Skin epidermis (tissue), 12 donors: ENCODE measurements around the gene SLC44A1.

Experiments used
- H3K27ac ChIP-seq, 21 experiments: fragments of 200-600 bp; sonication (generic) in 11 of 21; one replicate each; pipeline ENCODE4 v1.5.0; 2020; ENCODE audit warnings: mild to moderate bottlenecking in 3 of 21, inconsistent platforms in 2 of 21, moderate library complexity in 2 of 21
- H3K4me3 ChIP-seq, 7 experiments: fragments of 200-600 bp; sonication (generic) in 2 of 7; one replicate each; pipeline ENCODE4 v1.5.0; 2020; ENCODE audit warnings: inconsistent platforms in 2 of 7, mild to moderate bottlenecking in 2 of 7, moderate library complexity in 1 of 7

The SLC44A1 gene

DNA sequence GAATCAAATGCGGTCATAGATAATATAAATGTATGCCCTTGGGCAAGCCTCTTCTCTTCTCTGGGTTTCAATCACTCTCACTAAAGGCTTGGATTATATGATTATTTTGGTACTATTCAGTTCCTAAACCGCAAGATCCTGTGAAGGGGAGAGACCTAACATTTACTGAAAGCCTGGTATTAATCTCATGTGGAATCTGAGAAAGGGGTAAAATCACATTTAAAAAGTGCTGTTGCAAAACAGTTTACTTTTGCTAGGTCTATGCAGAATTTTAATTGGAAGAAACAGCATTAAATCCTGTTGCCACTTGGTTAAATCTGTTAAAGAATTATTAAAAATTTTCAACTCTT, 50.7 kb downstream of the SLC44A1 start:
- Histone ChIP-seq H3K4me3 (no peak overlapping the region), H3K27ac (peak overlapping the region in 3 of 21 experiments; percentile 12 to 85 (median 70))

- H3K4me3 ChIP-seq: no peak overlapping the region
- H3K27ac ChIP-seq: peak overlapping the region in 17 of 21 experiments; percentile 20 to 85 (median 64)
These were observed 51.5 kb downstream of the SLC44A1 start for GRCh38 chr9:105295986-105296385.

- no peak overlapping the region for H3K4me3 ChIP-seq
- peak overlapping the region in 18 of 21 experiments; percentile 20 to 85 (median 63) for H3K27ac ChIP-seq
These were observed 52.0 kb downstream of the SLC44A1 start for GRCh38 chr9:105296445-105296844.

- no peak overlapping the region for H3K4me3 ChIP-seq
- H3K27ac ChIP-seq: peak overlapping the region in 18 of 21 experiments; percentile 37 to 85 (median 69)
These were observed 52.4 kb downstream of the SLC44A1 start for GRCh38 chr9:105296877-105297287.

DNA sequence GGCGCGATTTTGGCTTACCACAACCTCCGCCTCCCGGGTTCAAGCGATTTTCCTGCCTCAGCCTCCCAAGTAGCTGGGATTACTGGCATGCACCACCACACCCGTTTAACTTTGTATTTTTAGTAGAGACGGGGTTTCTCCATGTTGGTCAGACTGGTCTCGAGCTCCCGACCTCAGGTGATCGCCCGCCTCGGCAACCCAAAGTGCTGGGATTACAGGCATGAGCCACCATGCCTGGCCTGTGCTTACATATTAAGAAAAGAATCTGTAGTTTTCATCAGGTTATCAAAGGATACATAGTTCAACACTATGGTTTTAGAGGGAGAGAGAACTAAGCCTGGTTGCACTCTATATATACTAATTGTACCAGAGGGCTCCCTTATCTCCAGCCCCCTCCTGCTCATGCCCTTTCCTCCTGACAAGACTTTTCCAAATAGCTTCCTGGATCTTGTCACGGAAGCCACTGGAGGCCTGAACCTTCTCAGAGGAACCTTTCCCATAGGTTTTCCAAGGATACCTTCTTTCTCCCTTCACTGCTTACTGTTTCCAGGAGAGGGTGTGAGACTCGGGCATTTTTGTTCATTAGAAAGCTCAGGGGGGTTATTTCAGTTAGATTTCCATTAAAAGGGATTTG, 53.1 kb downstream of the SLC44A1 start:
- Histone ChIP-seq H3K4me3 (no peak overlapping the region), H3K27ac (peak overlapping the region in 19 of 21 experiments; percentile 37 to 85 (median 68))

DNA sequence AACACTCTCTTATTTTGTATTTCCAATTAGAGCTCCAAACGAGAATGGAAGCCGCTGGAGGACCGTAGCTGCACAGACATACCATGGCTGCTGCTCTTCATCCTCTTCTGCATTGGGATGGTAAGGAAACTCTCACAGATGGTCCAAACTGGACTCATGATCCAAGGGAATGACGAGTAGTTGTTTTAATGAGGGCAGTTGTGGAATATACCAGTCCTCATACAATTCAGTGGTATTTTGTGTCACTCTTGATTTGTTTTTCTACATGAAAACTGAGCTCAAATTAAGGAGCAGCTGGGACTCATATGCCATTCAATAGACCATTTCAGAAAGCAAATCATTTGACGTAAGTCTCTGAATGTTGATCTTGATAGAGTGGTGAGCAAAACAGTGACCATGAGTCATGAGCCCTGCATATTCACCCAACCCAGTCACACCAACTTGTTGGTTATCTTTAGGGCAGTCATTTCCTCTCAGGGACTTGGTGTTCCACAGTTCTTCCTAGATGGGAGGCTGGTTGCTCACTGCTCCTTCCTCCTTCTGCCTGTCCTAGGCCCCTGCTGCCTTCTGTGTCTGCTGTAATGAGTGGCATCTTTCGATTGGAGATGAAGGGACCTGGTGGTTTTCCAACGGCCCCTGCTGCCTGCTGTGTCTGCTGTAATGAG, 54.9 kb downstream of the SLC44A1 start:
- Histone ChIP-seq H3K4me3 (no peak overlapping the region), H3K27ac (peak overlapping the region in 14 of 21 experiments; percentile 20 to 85 (median 50))

DNA sequence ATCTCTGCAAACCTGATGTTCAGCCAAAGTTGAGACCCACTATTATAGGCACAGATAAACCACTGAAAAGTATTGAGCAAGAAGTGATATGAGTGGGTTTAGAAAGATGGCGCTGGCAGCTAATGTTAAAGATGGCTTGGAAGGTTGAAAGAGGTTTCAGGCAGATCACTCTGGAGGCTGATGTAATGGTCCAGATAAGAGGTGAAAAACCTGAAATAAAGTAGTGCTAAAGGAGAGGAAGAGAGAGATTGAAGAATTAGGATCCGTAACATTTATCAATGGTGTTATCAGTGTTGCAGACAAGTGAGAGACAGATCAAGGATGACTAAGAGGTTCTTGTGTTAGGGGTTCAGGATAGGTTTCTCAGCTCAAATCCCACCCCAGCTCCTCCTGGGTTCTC, 58.3 kb downstream of the SLC44A1 start:
- no peak overlapping the region for H3K27ac ChIP-seq
- no peak overlapping the region for H3K4me3 ChIP-seq

DNA sequence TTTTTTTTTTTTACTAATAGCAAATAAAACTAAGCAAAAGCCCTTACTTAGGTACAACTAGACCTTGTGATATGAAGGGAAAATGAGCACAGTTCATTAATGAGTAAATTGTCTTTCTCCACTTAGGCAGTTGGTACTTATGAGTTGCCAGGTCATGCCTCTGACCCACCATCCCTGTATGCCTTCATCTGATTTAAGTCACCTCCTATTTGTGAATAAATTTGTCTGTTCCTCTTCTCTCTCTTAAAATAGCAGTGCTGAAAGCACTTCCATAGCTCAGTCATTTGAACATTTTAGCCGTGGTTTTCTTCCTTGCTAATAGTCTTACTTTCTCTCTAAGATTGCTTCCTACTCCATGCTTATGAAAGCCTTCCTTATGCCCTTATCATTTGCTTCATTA, 61.4 kb downstream of the SLC44A1 start:
- Histone ChIP-seq H3K27ac (peak overlapping the region in 1 of 21 experiments; percentile 13), H3K4me3 (no peak overlapping the region)

DNA sequence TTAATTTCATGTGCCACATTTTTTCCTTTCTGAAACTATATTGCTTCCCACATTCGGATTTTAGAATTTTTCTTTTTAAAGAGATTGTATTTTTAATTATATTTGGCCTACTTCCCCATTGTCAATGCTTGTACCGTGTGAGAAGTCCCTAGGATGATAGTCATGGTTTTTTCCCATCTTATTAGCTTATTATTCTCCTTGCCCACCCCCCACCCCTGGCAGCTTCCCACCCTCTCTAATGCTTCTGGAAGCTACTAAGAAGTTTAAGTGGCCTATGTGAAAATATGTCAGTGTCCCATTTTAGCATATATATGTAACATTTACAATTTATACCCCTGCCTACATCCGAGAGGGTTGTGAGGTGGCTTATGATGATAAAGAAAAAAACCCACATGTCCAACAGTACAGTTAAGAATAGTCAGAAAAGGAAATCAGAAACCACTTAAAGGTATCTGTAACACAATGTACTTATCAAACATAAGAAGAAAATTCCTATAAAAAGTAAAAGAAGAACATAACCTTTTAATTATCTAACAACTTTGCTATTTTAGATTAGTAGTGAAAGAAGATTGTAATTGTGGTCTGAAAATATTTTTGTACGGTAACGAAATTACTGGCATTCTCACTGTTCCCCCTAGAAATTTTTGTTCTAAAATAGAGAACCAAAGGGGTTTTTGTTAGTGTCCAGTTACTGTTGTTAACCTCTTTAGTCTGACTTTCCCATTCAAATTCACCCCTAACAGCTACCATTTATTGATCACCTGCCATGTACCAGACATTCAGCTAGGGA, 62.1 kb downstream of the SLC44A1 start:
- Histone ChIP-seq H3K27ac (peak overlapping the region in 1 of 21 experiments; percentile 13), H3K4me3 (no peak overlapping the region)

- no peak overlapping the region for H3K4me3 ChIP-seq
- no peak overlapping the region for H3K27ac ChIP-seq
These were observed 63.2 kb downstream of the SLC44A1 start for GRCh38 chr9:105307591-105308130.

DNA sequence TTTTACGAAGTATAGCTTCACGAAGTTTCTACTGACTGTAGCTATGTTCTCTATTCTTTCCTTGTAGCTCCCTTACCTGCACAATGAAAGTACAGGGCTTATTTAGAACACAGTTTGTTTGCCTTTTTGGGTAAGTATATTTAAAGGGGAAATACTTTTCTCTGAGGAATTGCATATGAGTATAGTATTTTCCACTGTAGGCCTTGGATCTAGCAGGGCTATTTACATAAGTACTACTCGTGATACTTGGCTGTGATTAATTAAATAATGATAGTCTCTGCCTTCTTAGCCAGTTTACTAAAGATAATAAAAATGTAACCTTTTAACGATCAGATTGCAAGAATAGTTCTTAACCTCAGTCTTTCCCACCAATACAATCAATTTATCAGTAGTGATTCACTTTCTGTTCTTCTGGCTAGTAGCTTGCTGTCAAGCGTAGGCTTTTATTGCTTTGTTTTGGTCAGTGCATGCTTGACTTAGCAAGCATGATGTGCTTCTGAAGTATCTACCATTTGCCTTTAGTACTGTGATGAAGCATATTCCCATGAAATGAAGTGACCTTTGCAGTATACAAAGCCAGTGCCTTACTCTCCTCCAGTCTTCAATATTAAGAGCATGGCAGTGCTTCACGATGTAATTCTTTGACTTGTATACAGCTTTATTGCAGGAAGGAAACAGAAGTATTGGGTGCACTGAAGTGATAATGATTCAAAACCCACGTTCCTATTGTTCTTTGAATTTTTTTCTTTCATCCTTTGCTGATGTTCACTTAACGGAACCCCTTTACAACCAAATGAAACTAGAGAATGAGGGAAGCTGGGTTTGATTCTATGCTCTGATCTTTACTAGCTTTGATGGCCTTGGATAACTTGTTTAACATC, 64.2 kb downstream of the SLC44A1 start:
- H3K4me3 ChIP-seq: no peak overlapping the region
- H3K27ac ChIP-seq: peak overlapping the region in 2 of 21 experiments; percentile 6 to 12

DNA sequence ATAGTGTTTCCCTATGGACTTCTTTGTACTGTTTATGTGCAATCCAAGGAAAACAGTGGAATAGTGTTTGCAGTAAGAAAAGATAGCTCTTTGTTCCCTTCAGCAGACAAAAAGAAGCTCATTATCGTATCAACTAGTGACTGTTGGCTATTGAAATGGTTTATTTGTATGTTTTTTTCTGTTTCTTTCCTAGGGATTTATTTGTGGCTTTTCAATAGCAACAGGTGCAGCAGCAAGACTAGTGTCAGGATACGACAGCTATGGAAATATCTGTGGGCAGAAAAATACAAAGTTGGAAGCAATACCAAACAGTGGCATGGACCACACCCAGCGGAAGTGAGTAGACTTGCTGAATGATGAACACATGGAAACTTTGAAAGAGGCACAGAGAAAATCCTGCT, 65.1 kb downstream of the SLC44A1 start:
- peak overlapping the region in 4 of 21 experiments; percentile 0 to 14 (median 9) for H3K27ac ChIP-seq
- no peak overlapping the region for H3K4me3 ChIP-seq

DNA sequence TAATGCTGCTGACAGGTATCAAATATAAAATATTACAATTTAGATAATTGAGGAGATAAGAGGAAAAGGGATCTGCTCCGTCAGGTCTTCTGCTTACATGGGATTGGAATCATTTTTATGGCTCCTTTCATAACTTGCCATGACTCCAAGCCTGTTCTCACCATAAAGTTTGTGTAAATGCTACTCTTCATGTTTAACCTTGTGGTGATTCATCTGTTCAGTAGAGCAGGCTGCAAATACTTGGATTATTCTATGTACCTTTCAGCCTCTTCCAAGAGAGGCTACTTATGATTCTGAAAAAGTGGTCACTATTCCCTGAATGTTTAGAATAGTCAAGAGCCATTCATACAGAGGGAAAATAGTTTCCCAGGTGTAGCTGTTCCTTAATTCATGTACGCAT, 66.9 kb downstream of the SLC44A1 start:
- H3K4me3 ChIP-seq: no peak overlapping the region
- no peak overlapping the region for H3K27ac ChIP-seq

GRCh38 chr9:105313238-105313637, 68.8 kb downstream of the SLC44A1 start:
- Histone ChIP-seq H3K4me3 (no peak overlapping the region), H3K27ac (no peak overlapping the region)

DNA sequence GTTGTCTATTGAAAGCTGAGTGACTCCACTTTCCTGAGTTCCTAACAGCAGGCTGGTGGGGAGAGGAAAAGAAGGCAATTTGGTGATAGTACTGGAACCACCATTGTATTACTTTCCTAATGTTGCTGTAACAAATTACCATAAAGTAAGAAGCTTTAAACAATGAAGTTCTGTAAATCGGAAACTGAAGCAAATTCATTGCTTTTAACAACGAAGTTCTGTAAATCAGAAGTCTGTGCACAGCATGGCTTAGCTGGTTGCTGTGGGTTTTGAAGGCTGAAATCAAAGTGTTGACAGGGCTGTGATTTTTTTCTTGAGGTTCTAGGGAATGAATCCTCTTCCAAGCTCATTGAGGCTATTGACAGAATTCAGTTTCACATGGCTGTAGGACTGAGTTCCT, 72.3 kb downstream of the SLC44A1 start:
- no peak overlapping the region for H3K4me3 ChIP-seq
- H3K27ac ChIP-seq: no peak overlapping the region

- H3K4me3 ChIP-seq: no peak overlapping the region
- H3K27ac ChIP-seq: no peak overlapping the region
These were observed 74.3 kb downstream of the SLC44A1 start for GRCh38 chr9:105318729-105319191.

DNA sequence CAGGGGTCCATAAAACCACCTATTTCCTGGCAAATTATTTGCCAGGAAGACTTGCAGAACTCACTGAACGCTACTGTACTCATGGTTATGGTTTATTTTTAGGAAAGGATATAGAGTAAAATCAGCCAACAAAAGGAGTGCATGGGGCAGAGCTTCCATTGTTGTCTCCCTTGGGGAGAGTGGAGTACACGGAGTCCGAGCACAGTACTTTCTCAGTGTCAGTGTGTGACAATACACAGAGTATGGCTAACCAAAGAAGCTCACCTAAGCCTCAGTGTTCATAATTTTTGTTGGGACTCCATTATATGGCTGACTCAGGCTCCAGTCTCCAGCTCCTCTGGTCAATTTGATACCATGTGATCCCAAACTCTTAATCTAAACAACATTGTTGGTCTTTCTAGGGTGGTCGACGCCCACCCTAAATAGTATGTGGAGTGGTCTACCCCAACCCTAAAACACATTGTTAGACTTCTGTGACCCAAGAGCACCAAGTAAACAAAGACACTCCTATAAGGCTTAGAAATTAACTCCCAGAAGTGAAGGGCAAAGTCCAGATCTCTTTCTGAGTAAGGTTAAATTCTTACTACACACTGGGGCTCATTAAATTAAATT, 74.9 kb downstream of the SLC44A1 start:
- H3K27ac ChIP-seq: no peak overlapping the region
- no peak overlapping the region for H3K4me3 ChIP-seq

DNA sequence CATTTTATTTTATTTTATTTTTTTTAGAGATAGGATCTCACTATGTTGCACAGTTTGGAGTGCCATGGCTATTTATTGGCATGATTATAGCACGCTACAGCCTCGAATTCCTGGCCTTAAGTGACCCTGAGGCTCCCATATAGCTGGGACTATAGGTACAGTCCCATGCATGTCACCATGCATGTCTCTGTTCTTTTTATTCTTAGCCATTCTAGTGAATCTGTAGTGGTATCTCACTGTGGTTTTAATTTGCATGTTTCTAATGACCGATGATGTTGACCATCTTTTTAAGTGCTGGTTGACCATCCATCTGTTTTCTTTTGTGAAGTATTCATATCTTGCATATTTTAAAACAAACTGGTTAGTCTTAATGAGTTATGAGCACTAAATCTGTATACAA, 76.1 kb downstream of the SLC44A1 start:
- Histone ChIP-seq H3K27ac (no peak overlapping the region), H3K4me3 (no peak overlapping the region)

GRCh38 chr9:105328296-105328695, 83.8 kb downstream of the SLC44A1 start:
- H3K4me3 ChIP-seq: no peak overlapping the region
- peak overlapping the region in 2 of 21 experiments; percentile 5 to 23 for H3K27ac ChIP-seq
